WTC11 (cell line): ENCODE results near the gene SPATA3.

Experiments
- AFF4 ChIP-seq: sonication (generic); formaldehyde crosslinking; IDR thresholded peaks from 2 replicates; pipeline ENCODE4 v1.8.1; 2023; ENCODE audit warnings: mild to moderate bottlenecking, missing genetic modification reagents, borderline replicate concordance
- ARID4B ChIP-seq: sonication (generic); formaldehyde crosslinking; IDR thresholded peaks from 2 replicates; pipeline ENCODE4 v1.8.0; 2023; ENCODE audit warnings: missing genetic modification reagents, mild to moderate bottlenecking, borderline replicate concordance
- ATF6 ChIP-seq: sonication (generic); formaldehyde crosslinking; IDR thresholded peaks from 2 replicates; pipeline ENCODE4 v1.8.1; 2023; ENCODE audit warnings: mild to moderate bottlenecking, missing genetic modification reagents
- CTCF ChIP-seq: fragments of 200-600 bp; IDR thresholded peaks from 2 replicates; pipeline ENCODE4 v1.8.0; 2022; ENCODE audit warnings: antibody characterized with exemption
- E2F1 ChIP-seq: sonication (generic); formaldehyde crosslinking; IDR thresholded peaks from 2 replicates; pipeline ENCODE4 v1.8.0; 2022; ENCODE audit warnings: mild to moderate bottlenecking, missing genetic modification reagents
- JUN ChIP-seq: sonication (generic); formaldehyde crosslinking; IDR thresholded peaks from 2 replicates; pipeline ENCODE4 v1.8.0; 2023; ENCODE audit warnings: mild to moderate bottlenecking, missing genetic modification reagents
- MLX ChIP-seq: sonication (generic); formaldehyde crosslinking; IDR thresholded peaks from 2 replicates; pipeline ENCODE4 v1.8.1; 2023; ENCODE audit warnings: mild to moderate bottlenecking, missing genetic modification reagents, moderate library complexity
- SP1 ChIP-seq: sonication (generic); formaldehyde crosslinking; conservative IDR thresholded peaks from 2 replicates; pipeline ENCODE4 v1.8.1; 2022; ENCODE audit warnings: missing genetic modification reagents
- STAT6 ChIP-seq: sonication (generic); formaldehyde crosslinking; conservative IDR thresholded peaks from 2 replicates; pipeline ENCODE4 v1.8.1; 2023; ENCODE audit warnings: mild to moderate bottlenecking, low read depth, missing genetic modification reagents, moderate library complexity
- ZNF423 ChIP-seq: fragments of 250-450 bp; sonication (Bioruptor Pico); IDR thresholded peaks from 2 replicates; pipeline ENCODE4 v2.1.2; 2022; ENCODE audit warnings: mild to moderate bottlenecking, moderate library complexity
- ZNF671 ChIP-seq: fragments of 250-450 bp; sonication (Bioruptor Pico); IDR thresholded peaks from 2 replicates; pipeline ENCODE4 v1.8.0; 2021; ENCODE audit warnings: mild to moderate bottlenecking

- TF ChIP-seq ZNF671 (CRISPR knock-in tag): no peak
- no peak for TF ChIP-seq E2F1
- no peak for TF ChIP-seq MLX (CRISPR knock-in tag)
- no peak for TF ChIP-seq CTCF
- no peak for TF ChIP-seq AFF4 (CRISPR knock-in tag)
- no peak for TF ChIP-seq STAT6 (CRISPR knock-in tag)
- TF ChIP-seq ATF6 (CRISPR knock-in tag): no peak
- no peak for TF ChIP-seq SP1
- no peak for TF ChIP-seq ZNF423 (CRISPR knock-in tag)
- no peak for TF ChIP-seq JUN (CRISPR knock-in tag)
- no peak for TF ChIP-seq ARID4B (CRISPR knock-in tag)
These were observed 13.8 kb upstream of the SPATA3 start for GRCh38 chr2:230982126-230982525.
